Adipose tissue (tissue), 3 donors: ENCODE data around the gene TMEM232. TPM values are rescaled to one million over a fixed set of nuclear protein-coding genes. Genes with fewer than 3 reads are reported as not detected.

Experiments used
- H3K27ac ChIP-seq: one replicate; pipeline ENCODE4 v1.5.1; 2013; ENCODE audit warnings: low read depth, low read length
- WGBS, 3 donors: extraction: QIAGEN DNeasy Blood & Tissue Kit; methylation state at CpG; one replicate each; pipeline ENCODE4 v1.1.7; 2013; 5-methylcytosine and 5-hydroxymethylcytosine counted together
- polyA plus RNA-seq, 3 donors: library from polyadenylated mRNA; stranded (reverse); fragments of 200-250 nt; gene quantifications; one replicate each; pipeline ENCODE4 v1.2.3, GENCODE V29; 2013
- donor health status: healthy with polysubstance abuse.
- donor health status: Bipolar disorder and iron deficiency.
- donor health status: healthy.

TMEM232 gene
- polyA plus RNA-seq, 3 donors: 0.97 to 1.2 TPM; not detected in 1

GRCh38 chr5:110644357-110644756, 82.1 kb downstream of the TMEM232 start:
- 31 to 68% (median 62%) methylated on average over 1 of the region's 1 CpG for WGBS, 3 donors
- H3K27ac ChIP-seq: no peak overlapping the region

- WGBS, 3 donors: 89 to 93% (median 92%) methylated on average over 3 of the region's 3 CpGs
- no peak overlapping the region for H3K27ac ChIP-seq
These were observed 87.2 kb downstream of the TMEM232 start for GRCh38 chr5:110638970-110639902.

DNA sequence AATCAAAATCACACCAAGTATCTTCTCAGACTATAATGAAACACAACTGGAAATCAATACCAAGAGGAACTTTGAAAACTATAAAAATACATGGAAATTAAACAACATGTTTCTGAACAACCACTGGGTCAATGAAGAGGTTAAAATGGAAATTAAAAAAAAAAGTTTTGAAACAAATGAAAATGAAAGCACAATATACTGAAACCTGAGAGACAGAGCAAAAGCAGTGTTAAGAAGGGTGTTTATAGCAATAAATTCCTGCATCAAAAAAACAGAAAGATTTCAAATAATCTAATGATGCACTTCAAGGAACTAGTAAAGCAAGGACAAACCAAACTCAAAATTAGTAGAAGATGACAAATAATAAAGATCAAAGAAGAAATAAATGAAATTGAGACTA, 92.0 kb downstream of the TMEM232 start:
- no peak overlapping the region for H3K27ac ChIP-seq

DNA sequence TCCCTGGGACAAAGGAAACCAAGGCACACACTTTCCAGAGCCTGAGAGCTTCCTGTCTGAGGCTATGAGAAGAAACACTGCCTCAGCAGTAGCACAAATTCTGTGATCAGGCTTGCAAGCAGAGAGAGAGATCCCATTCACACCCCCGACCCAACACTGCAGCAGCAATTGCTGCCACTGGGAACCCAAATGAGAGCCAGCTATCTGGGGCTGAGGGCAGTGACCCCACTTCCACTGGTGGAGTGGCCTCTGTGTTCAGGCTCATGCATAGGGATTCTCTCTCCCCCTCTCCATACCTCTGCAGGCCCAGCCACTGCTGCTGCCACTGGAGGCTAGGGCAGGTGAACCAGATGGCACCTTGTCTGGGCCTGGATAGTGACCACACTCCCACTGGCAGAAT, 95.2 kb downstream of the TMEM232 start:
- WGBS, 3 donors: 85 to 92% (median 89%) methylated on average over 1 of the region's 1 CpG
- no peak overlapping the region for H3K27ac ChIP-seq

- 88 to 94% (median 93%) methylated on average over 4 of the region's 4 CpGs for WGBS, 3 donors
- no peak overlapping the region for H3K27ac ChIP-seq
These were observed 96.1 kb downstream of the TMEM232 start for GRCh38 chr5:110630350-110630749.

DNA sequence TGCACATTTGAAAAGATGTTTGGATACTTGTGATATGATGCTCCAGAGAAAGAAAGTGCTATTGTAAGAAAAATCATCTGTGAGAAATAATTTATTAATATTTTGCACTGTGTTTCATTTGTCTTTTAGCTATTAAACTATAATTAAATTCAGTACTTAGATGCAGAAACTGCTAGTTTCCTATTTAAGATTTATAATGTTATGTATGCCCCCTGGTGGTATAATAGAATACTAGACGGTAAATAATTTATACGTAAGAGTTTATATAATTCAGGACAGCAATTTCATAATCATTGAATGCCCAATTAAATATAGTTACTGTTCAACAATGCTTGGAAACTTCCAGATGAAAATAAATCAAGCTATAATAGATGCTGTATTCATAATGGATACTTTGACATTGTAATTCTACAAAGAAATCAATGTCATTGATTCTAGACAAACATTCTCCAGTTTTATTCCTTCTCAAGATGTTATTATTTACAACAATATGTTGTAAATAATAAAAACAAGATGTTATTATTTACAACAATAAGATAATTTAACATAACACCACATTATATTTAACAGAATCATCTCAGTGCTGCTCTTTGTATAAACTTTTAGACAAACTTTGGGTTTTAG, 101.0 kb downstream of the TMEM232 start:
- WGBS, 3 donors: 1 to 2% (median 2%) methylated on average over 2 of the region's 2 CpGs
- H3K27ac ChIP-seq: no peak overlapping the region

DNA sequence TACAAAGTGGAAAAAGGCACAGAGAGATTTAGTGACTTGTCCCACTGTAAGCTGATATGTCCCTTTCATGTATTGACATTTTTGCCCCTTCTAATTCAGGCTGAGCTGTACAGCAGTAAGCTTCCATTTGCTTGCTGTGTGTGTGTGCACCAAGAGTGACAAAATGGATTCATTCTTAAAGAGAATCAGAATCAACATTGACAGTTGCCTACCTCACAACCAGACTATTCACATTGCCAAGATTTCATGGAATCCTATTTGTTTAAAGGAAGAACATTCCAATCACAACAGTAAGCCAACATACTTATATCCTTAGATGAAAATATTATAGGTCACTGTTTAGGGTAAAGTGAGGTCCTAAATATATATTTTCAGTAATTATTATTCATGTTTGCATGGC, 102.6 kb downstream of the TMEM232 start:
- no peak overlapping the region for H3K27ac ChIP-seq

DNA sequence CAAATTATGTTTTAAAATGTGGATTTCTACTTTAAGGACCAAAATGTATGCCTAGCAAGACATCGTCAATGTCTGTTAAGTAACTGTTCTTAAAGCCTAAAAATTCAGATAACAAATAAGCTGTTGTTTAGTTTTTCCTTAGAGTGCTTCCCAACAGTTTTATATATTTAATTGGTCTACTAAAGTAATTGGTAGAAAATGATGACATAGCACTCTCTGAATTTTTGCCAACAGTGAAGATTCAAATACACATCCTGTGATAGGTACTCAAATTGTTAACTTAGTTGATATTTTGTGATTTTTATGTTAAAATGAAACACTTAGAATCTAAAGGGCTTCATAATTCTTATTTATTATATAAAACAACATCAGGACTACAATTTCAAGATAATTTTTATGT, 107.5 kb downstream of the TMEM232 start:
- no peak overlapping the region for H3K27ac ChIP-seq
- 88 to 98% (median 91%) methylated on average over 1 of the region's 1 CpG for WGBS, 3 donors

DNA sequence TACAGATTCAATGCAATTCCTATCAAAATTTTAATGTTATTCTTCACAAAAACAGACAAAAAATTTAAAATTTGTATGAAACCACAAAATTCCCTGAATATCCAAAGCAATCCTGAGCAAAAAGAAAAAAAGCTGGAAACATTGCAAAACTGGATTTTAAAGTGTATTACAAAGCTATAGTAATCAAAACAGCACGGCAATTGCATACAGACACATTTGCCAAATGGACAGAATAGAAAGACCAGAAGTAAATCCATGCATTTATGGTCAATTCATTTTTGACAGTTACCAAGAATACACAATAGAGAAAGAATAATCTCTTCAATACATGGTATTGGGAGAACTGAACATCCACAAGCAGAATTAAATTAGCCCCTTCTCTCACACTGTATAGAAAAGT, 110.5 kb downstream of the TMEM232 start:
- WGBS, 3 donors: 94 to 97% (median 97%) methylated on average over 1 of the region's 1 CpG
- no peak overlapping the region for H3K27ac ChIP-seq

GRCh38 chr5:110612794-110613247, 113.7 kb downstream of the TMEM232 start:
- 61 to 66% (median 64%) methylated on average over 4 of the region's 4 CpGs for WGBS, 3 donors
- no peak overlapping the region for H3K27ac ChIP-seq

GRCh38 chr5:110611817-110612216, 114.7 kb downstream of the TMEM232 start:
- 87 to 90% (median 88%) methylated on average over 6 of the region's 6 CpGs for WGBS, 3 donors
- no peak overlapping the region for H3K27ac ChIP-seq

- no peak overlapping the region for H3K27ac ChIP-seq
- 83 to 92% (median 87%) methylated on average over 4 of the region's 4 CpGs for WGBS, 3 donors
These were observed 131.6 kb downstream of the TMEM232 start for GRCh38 chr5:110594866-110595265.

DNA sequence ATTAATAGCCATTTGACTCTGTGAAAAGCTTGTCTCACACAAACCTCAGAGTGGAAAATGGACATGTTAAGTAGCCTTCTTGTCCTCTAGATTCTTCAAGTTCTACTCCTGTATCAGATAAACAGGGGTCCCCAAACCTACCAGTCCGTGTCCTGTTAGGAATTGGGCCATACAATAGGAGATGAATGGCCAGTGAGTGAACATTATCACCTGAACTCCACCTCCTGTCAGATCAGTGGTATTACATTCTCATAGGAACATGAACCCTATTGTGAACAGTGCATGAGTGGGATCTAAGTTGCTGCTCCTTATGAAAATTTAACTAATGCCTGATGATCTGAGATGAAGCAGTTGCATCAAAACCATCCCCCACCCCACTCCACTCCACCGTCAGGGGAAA, 136.3 kb downstream of the TMEM232 start:
- 18 to 38% (median 24%) methylated on average over 2 of the region's 2 CpGs for WGBS, 3 donors

GRCh38 chr5:110588286-110588980, 138.0 kb downstream of the TMEM232 start:
- no peak overlapping the region for H3K27ac ChIP-seq
- 81 to 90% (median 87%) methylated on average over 3 of the region's 3 CpGs for WGBS, 3 donors

More for the DNA sequence above, 136.3 kb downstream of the TMEM232 start:
- H3K27ac ChIP-seq: no peak overlapping the region

DNA sequence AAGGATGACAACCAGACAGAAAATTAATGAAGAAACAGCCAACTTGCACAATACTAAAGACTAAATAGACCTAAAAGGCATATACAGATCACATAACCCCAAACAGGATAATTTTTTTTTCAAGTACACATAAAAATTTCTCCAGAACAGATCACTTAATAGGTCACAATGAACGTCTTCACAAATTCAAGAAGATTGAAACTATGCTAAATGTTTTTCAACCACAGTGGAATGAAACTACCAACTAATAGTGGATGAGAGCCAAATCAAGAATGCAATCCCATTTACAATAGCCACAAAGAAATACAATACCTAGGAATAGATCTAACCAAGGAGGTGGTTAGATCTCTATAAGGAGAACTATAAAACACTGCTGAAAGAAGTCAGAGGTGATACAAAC, 145.8 kb downstream of the TMEM232 start:
- 72 to 79% (median 76%) methylated on average over 1 of the region's 1 CpG for WGBS, 3 donors
- no peak overlapping the region for H3K27ac ChIP-seq

- no peak overlapping the region for H3K27ac ChIP-seq
- 82 to 88% (median 82%) methylated on average over 1 of the region's 1 CpG for WGBS, 3 donors
These were observed 153.7 kb downstream of the TMEM232 start for GRCh38 chr5:110572729-110573128.

DNA sequence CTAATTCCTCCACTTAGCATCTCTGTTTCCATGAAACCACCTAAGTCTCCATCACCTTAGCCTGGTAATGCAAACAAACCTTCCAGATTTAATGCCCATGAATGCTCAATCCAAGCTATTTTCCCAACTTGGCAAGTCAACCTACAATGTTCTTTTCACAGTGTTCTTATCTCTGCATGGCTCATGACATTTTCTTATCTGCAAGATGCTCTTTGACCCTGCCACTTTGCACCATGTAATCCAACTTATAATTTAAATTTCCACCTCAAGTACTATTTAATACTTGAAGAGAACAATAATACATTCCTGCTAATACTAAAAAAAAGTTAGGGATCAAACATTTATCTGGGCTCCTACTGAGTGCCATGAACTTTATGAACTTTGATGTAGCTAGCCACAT, 164.3 kb downstream of the TMEM232 start:
- H3K27ac ChIP-seq: no peak overlapping the region

GRCh38 chr5:110561510-110561909, 165.0 kb downstream of the TMEM232 start:
- no peak overlapping the region for H3K27ac ChIP-seq
- WGBS, 3 donors: 40 to 78% (median 48%) methylated on average over 1 of the region's 1 CpG

DNA sequence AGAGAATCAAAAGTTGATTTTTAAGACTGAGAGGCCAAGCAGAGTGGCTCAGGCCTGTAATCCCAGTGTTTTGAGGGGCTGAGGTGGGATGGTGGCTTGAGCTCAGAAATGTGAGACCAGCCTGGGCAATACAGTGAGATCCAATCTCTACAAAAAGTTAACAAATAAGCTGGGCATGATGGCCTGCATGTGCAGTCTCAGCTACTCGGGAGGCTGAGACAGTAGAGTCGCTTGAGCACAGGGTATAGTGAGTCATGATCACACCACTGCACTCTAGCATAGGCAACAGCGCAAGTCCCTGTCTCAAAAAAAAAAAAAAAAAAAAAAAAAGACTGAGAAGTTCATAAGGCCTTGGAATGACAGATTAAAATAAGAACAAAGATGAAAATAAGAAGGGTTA, 177.2 kb downstream of the TMEM232 start:
- WGBS, 3 donors: 88 to 93% (median 90%) methylated on average over 3 of the region's 3 CpGs
- H3K27ac ChIP-seq: no peak overlapping the region
